ENCODE data around the gene MDK.

MDK gene

GRCh38 chr11:46381048-46381818, at the start of gene MDK:
MDK (plus strand) TSS chr11:46381669; CDS start chr11:46382058, 389 bp downstream.
- DNase-seq (ENCODE audit: low read depth): no peak

- DNase-seq (ENCODE audit: low read depth): no peak
These were observed 49.3 kb upstream of the MDK start for GRCh38 chr11:46332093-46332567.

GRCh38 chr11:46332568-46333393, 48.7 kb upstream of the MDK start:
- no peak for DNase-seq (ENCODE audit: low read depth)

- no peak for DNase-seq (ENCODE audit: low read depth)
These were observed 48.0 kb upstream of the MDK start for GRCh38 chr11:46333394-46333947.

GRCh38 chr11:46334211-46334610, 47.3 kb upstream of the MDK start:
- no peak for DNase-seq (ENCODE audit: low read depth)

GRCh38 chr11:46335271-46335670, 46.2 kb upstream of the MDK start:
- no peak for DNase-seq (ENCODE audit: low read depth)

GRCh38 chr11:46335890-46336562, 45.4 kb upstream of the MDK start:
- no peak for DNase-seq (ENCODE audit: low read depth)

- no peak for DNase-seq (ENCODE audit: low read depth)
These were observed 44.8 kb upstream of the MDK start for GRCh38 chr11:46336563-46337180.

- no peak for DNase-seq (ENCODE audit: low read depth)
These were observed 43.7 kb upstream of the MDK start for GRCh38 chr11:46337626-46338345.

GRCh38 chr11:46338636-46338987, 42.9 kb upstream of the MDK start:
- DNase-seq (ENCODE audit: low read depth): no peak

GRCh38 chr11:46338988-46339666, 42.3 kb upstream of the MDK start:
- no peak for DNase-seq (ENCODE audit: low read depth)

- DNase-seq (ENCODE audit: low read depth): no peak
These were observed 41.7 kb upstream of the MDK start for GRCh38 chr11:46339816-46340215.

GRCh38 chr11:46341454-46341853, 40.0 kb upstream of the MDK start:
- no peak for DNase-seq (ENCODE audit: low read depth)

- no peak for DNase-seq (ENCODE audit: low read depth)
These were observed 39.2 kb upstream of the MDK start for GRCh38 chr11:46342239-46342638.

GRCh38 chr11:46343520-46343919, 37.9 kb upstream of the MDK start:
- no peak for DNase-seq (ENCODE audit: low read depth)

- no peak for DNase-seq (ENCODE audit: low read depth)
These were observed 36.3 kb upstream of the MDK start for GRCh38 chr11:46345131-46345597.

GRCh38 chr11:46345881-46346484, 35.5 kb upstream of the MDK start:
- DNase-seq (ENCODE audit: low read depth): no peak

GRCh38 chr11:46346886-46347636, 34.4 kb upstream of the MDK start, which contains the start of gene DGKZ:
DGKZ (plus strand) TSS chr11:46347463; CDS start chr11:46347660, 197 bp downstream.
- peak; percentile 23 for DNase-seq (ENCODE audit: low read depth)

GRCh38 chr11:46347637-46348311, 33.7 kb upstream of the MDK start:
- DNase-seq (ENCODE audit: low read depth): no peak

All from HS-27A (cell line).